ENCODE data around the gene LYSMD4. TPM values are rescaled to one million over a fixed set of nuclear protein-coding genes. Genes with fewer than 3 reads are reported as not detected.
"Not testable (repeated sequence)": the region's sequence is repeated elsewhere in the genome, so short reads cannot be mapped to it uniquely, and the experiment has no call there.

Gene LYSMD4
- total RNA-seq, result 10 to 100 TPM in 2 of 4 donors, 1 to 10 TPM in 2; 6.5 to 26.8 (median 13.3) TPM

GRCh38 chr15:99733268-99734039 lies at the start of gene LYSMD4:
LYSMD4 (minus strand) TSS chr15:99733437; CDS start chr15:99731999, 1,438 bp downstream.
- peak; percentile 99 for DNase-seq
- intact Hi-C loops (cut with DNase I; ENCODE audit: low total_unique reads), result no loop called here
- Histone ChIP-seq H3K4me3 (peak within 1 kb of the TSS; percentile 80 to 98), H3K27me3 (no peaks in the 10 kb centered on the region), H3K9me3 (no peaks in the 10 kb centered on the region), H3K36me3 (no peaks in the 10 kb centered on the region), H3K27ac (peak within 1 kb of the TSS; percentile 91 to 97), H3K4me1 (no peaks in the 10 kb centered on the region)
- TF ChIP-seq CTCF (IDR thresholded peaks at IDR 0.05) (peak in 1 of 4 experiments; percentile 26), POLR2A (IDR thresholded peaks at IDR 0.05) (peak; percentile 82 to 97)

- H3K27me3 ChIP-seq; H3K9me3 ChIP-seq; intact Hi-C loops (cut with DNase I; ENCODE audit: low total_unique reads); H3K4me3 ChIP-seq; DNase-seq; H3K36me3 ChIP-seq; H3K4me1 ChIP-seq; H3K27ac ChIP-seq: not testable (repeated sequence)
These were observed 48.8 kb upstream of the LYSMD4 start for GRCh38 chr15:99782029-99782428.

- Histone ChIP-seq H3K9me3 (no peaks in the 10 kb centered on the region), H3K4me1 (no peaks in the 10 kb centered on the region), H3K27ac (no peak overlapping the region), H3K36me3 (no peaks in the 10 kb centered on the region), H3K4me3 (no peak overlapping the region), H3K27me3 (no peaks in the 10 kb centered on the region)
- TF ChIP-seq POLR2A (IDR thresholded peaks at IDR 0.05) (no peak), CTCF (IDR thresholded peaks at IDR 0.05) (no peak)
- no peak for DNase-seq
- intact Hi-C loops (cut with DNase I; ENCODE audit: low total_unique reads), result no loop called here
These were observed 43.9 kb upstream of the LYSMD4 start for GRCh38 chr15:99777144-99777543.

- Histone ChIP-seq H3K4me1 (no peaks in the 10 kb centered on the region), H3K36me3 (no peaks in the 10 kb centered on the region), H3K9me3 (no peaks in the 10 kb centered on the region), H3K27me3 (no peaks in the 10 kb centered on the region), H3K27ac (no peak overlapping the region), H3K4me3 (no peak overlapping the region)
- intact Hi-C loops (cut with DNase I; ENCODE audit: low total_unique reads), result no loop called here
- no peak for TF ChIP-seq POLR2A (IDR thresholded peaks at IDR 0.05)
- TF ChIP-seq CTCF (IDR thresholded peaks at IDR 0.05), result no peak
- DNase-seq, result no peak
These were observed 31.3 kb upstream of the LYSMD4 start for GRCh38 chr15:99764522-99764921.

GRCh38 chr15:99763827-99764226 lies 30.6 kb upstream of the LYSMD4 start:
- Histone ChIP-seq H3K9me3 (no peaks in the 10 kb centered on the region), H3K36me3 (no peaks in the 10 kb centered on the region), H3K4me3 (no peak overlapping the region), H3K27ac (no peak overlapping the region), H3K27me3 (no peaks in the 10 kb centered on the region), H3K4me1 (no peaks in the 10 kb centered on the region)
- TF ChIP-seq CTCF (IDR thresholded peaks at IDR 0.05) (no peak), POLR2A (IDR thresholded peaks at IDR 0.05) (no peak)
- no peak for DNase-seq
- intact Hi-C loops (cut with DNase I; ENCODE audit: low total_unique reads), result no loop called here

All from uterus (tissue), 4 donors.